ENCODE measurements around the gene STRN3.

DNA sequence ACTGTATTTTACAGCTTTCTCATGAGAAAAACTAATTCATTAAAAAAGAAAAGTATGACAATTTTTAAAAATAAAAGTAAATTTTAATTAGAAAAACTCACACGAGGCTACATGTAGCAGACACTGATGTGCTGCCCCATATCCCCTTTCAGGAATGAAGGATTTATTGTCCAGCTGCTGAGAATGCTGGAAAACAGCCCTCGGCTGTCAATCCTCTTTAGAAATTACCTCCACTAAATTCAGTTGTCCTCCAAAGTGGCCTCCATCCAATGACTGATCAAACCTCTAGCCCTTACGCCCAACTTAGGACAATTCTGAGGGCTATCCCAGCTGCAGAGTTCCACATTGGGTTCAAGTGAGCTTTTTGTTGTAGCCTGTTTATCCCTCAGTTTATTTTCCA, 30.5 kb downstream of the STRN3 start:
- TF ChIP-seq, protein P1, sequence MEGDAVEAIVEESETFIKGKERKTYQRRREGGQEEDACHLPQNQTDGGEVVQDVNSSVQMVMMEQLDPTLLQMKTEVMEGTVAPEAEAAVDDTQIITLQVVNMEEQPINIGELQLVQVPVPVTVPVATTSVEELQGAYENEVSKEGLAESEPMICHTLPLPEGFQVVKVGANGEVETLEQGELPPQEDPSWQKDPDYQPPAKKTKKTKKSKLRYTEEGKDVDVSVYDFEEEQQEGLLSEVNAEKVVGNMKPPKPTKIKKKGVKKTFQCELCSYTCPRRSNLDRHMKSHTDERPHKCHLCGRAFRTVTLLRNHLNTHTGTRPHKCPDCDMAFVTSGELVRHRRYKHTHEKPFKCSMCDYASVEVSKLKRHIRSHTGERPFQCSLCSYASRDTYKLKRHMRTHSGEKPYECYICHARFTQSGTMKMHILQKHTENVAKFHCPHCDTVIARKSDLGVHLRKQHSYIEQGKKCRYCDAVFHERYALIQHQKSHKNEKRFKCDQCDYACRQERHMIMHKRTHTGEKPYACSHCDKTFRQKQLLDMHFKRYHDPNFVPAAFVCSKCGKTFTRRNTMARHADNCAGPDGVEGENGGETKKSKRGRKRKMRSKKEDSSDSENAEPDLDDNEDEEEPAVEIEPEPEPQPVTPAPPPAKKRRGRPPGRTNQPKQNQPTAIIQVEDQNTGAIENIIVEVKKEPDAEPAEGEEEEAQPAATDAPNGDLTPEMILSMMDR (IDR thresholded peaks at IDR 0.05; ENCODE audit: low read depth, low read length), result no peak
- TF ChIP-seq POLR2A (IDR thresholded peaks at IDR 0.05; ENCODE audit: extremely low read depth, insufficient read length), result no peak
- no peak for TF ChIP-seq MYC (IDR thresholded peaks at IDR 0.05; ENCODE audit: low read depth, low read length)
